ENCODE results near the gene ATP11A.

GRCh38 chr13:112918746-112919145, 228.9 kb downstream of the ATP11A start:
- TF ChIP-seq, protein P1, sequence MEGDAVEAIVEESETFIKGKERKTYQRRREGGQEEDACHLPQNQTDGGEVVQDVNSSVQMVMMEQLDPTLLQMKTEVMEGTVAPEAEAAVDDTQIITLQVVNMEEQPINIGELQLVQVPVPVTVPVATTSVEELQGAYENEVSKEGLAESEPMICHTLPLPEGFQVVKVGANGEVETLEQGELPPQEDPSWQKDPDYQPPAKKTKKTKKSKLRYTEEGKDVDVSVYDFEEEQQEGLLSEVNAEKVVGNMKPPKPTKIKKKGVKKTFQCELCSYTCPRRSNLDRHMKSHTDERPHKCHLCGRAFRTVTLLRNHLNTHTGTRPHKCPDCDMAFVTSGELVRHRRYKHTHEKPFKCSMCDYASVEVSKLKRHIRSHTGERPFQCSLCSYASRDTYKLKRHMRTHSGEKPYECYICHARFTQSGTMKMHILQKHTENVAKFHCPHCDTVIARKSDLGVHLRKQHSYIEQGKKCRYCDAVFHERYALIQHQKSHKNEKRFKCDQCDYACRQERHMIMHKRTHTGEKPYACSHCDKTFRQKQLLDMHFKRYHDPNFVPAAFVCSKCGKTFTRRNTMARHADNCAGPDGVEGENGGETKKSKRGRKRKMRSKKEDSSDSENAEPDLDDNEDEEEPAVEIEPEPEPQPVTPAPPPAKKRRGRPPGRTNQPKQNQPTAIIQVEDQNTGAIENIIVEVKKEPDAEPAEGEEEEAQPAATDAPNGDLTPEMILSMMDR (IDR thresholded peaks at IDR 0.05; ENCODE audit: low read length), result no peak
- TF ChIP-seq EZH2 (optimal IDR thresholded peaks at IDR 0.05; ENCODE audit: low read depth, low read length), result no peak
- no peak for TF ChIP-seq EZH2phosphoT487 (IDR thresholded peaks at IDR 0.05; ENCODE audit: low read length)
